ENCODE results near the gene TSPAN8.
A peak's percentile ranks its signal among the peaks of the same experiment; 100 is the strongest.

The TSPAN8 gene

GRCh38 chr12:71161591-71161990 is 3.8 kb upstream of the TSPAN8 start:
- no peaks in the 10 kb centered on the region for H3K27me3 ChIP-seq
- TF ChIP-seq CTCF (IDR thresholded peaks at IDR 0.05; ENCODE audit: low read depth, low read length) = no peak
- H3K9me3 ChIP-seq = no peaks in the 10 kb centered on the region
- peaks cover 25% of the 10 kb centered on the region for H3K4me1 ChIP-seq
- H3K36me3 ChIP-seq = no peaks in the 10 kb centered on the region
- DNase-seq = no peak
- H3K4me3 ChIP-seq (ENCODE audit: low read depth, low read length) = no peak overlapping the region

GRCh38 chr12:71160585-71160984 is 2.8 kb upstream of the TSPAN8 start:
- no peak for DNase-seq
- H3K9me3 ChIP-seq = no peaks in the 10 kb centered on the region
- H3K4me3 ChIP-seq (ENCODE audit: low read depth, low read length) = no peak overlapping the region
- no peaks in the 10 kb centered on the region for H3K36me3 ChIP-seq
- H3K4me1 ChIP-seq = peaks cover 26% of the 10 kb centered on the region
- H3K27me3 ChIP-seq = no peaks in the 10 kb centered on the region
- no peak for TF ChIP-seq CTCF (IDR thresholded peaks at IDR 0.05; ENCODE audit: low read depth, low read length)

GRCh38 chr12:71159878-71160277 is 2.1 kb upstream of the TSPAN8 start:
- no peaks in the 10 kb centered on the region for H3K27me3 ChIP-seq
- no peaks in the 10 kb centered on the region for H3K9me3 ChIP-seq
- DNase-seq = no peak
- no peak overlapping the region for H3K4me3 ChIP-seq (ENCODE audit: low read depth, low read length)
- TF ChIP-seq CTCF (IDR thresholded peaks at IDR 0.05; ENCODE audit: low read depth, low read length) = no peak
- peaks cover 30% of the 10 kb centered on the region for H3K4me1 ChIP-seq
- no peaks in the 10 kb centered on the region for H3K36me3 ChIP-seq

GRCh38 chr12:71159264-71159663 is 1.5 kb upstream of the TSPAN8 start:
- DNase-seq = no peak
- Histone ChIP-seq H3K27me3 (no peaks in the 10 kb centered on the region), H3K4me1 (peaks cover 37% of the 10 kb centered on the region), H3K9me3 (no peaks in the 10 kb centered on the region), H3K4me3 (ENCODE audit: low read depth, low read length) (no peak overlapping the region), H3K36me3 (no peaks in the 10 kb centered on the region)
- no peak for TF ChIP-seq CTCF (IDR thresholded peaks at IDR 0.05; ENCODE audit: low read depth, low read length)

- no peak for TF ChIP-seq CTCF (IDR thresholded peaks at IDR 0.05; ENCODE audit: low read depth, low read length)
- H3K36me3 ChIP-seq = no peaks in the 10 kb centered on the region
- H3K4me3 ChIP-seq (ENCODE audit: low read depth, low read length) = peak overlapping the region; percentile 42
- no peaks in the 10 kb centered on the region for H3K27me3 ChIP-seq
- H3K9me3 ChIP-seq = no peaks in the 10 kb centered on the region
- no peak for DNase-seq
- peaks cover 42% of the 10 kb centered on the region for H3K4me1 ChIP-seq
Measured at GRCh38 chr12:71158361-71158882, 623 bp upstream of the TSPAN8 start.

- TF ChIP-seq CTCF (IDR thresholded peaks at IDR 0.05; ENCODE audit: low read depth, low read length) = no peak
- no peak for DNase-seq
- H3K4me1 ChIP-seq = peaks cover 37% of the 10 kb centered on the region
- H3K27me3 ChIP-seq = no peaks in the 10 kb centered on the region
- H3K36me3 ChIP-seq = no peaks in the 10 kb centered on the region
- H3K9me3 ChIP-seq = no peaks in the 10 kb centered on the region
- no peak overlapping the region for H3K4me3 ChIP-seq (ENCODE audit: low read depth, low read length)
Measured at GRCh38 chr12:71155225-71155624, 2.6 kb downstream of the TSPAN8 start.
